PFSK-1 (cell line): Measurements from ENCODE around the gene ZNF618.

Experiments used
- POLR2AphosphoS5 ChIP-seq: IDR thresholded peaks from 2 replicates; pipeline ENCODE4 v1.6.1; 2012; ENCODE audit warnings: low read depth, mild to moderate bottlenecking, control low read depth, low read length, moderate library complexity
- REST ChIP-seq, 2 experiments: IDR thresholded peaks; 2 replicates each; pipeline versions ENCODE4 v1.6.1 to v1.8.0; 2011 to 2012; ENCODE audit warnings: low read depth in 2 of 2, low read length in 2 of 2, control low read depth in 1 of 2, inconsistent platforms in 1 of 2, mild to moderate bottlenecking in 1 of 2, moderate library complexity in 1 of 2; ENCODE audit not compliant: insufficient read depth in 1 of 2
- SIN3A ChIP-seq: IDR thresholded peaks from 2 replicates; pipeline ENCODE4 v1.6.1; 2012; ENCODE audit warnings: mild to moderate bottlenecking, low read length, moderate library complexity, borderline replicate concordance; ENCODE audit not compliant: insufficient read depth

GRCh38 chr9:114076237-114077161 is 200.4 kb downstream of the ZNF618 start:
- TF ChIP-seq SIN3A, result no peak
- no peak for TF ChIP-seq REST (IDR thresholded peaks at IDR 0.05; ENCODE audit: insufficient read depth in 1 of 2, low read depth in 2 of 2, low read length in 2 of 2)
- no peak for TF ChIP-seq POLR2AphosphoS5
